H1 (cell line): ENCODE results near the gene ZFP91. TPM values are rescaled to one million over a fixed set of nuclear protein-coding genes. Genes with fewer than 3 reads are reported as not detected.
A peak's percentile ranks its signal among the peaks of the same experiment; 100 is the strongest.

Experiments
- ASH2L ChIP-seq: fragments of 200-600, 300-600 bp; sonication (generic); IDR thresholded peaks from one replicate; pipeline ENCODE4 v1.7.1; 2017; ENCODE audit warnings: low read length
- GABPA ChIP-seq: IDR thresholded peaks from 2 replicates; pipeline ENCODE4 v1.6.1; 2011; ENCODE audit warnings: mild to moderate bottlenecking, low read length, moderate library complexity, borderline replicate concordance; ENCODE audit not compliant: insufficient read depth
- TCF12 ChIP-seq: IDR thresholded peaks from 2 replicates; pipeline ENCODE4 v1.6.1; 2011; ENCODE audit warnings: low read depth, mild to moderate bottlenecking, low read length
- polyA plus RNA-seq, 7 experiments: library from polyadenylated mRNA; depleted of rRNA in 3 of 7; stranded (reverse) in 5 of 7; unstranded in 2 of 7; fragments of >200 nt in 5 of 7; fragments of 200-250 nt in 2 of 7; gene quantifications; 1 replicate in 5 of 7; 2 replicates in 1 of 7; 4 replicates in 1 of 7; pipeline versions ENCODE4 v1.2.1 to v1.2.3, GENCODE V29; 2011 to 2013; ENCODE audit warnings: missing spikeins in 2 of 7, mixed read lengths in 2 of 7
- total RNA-seq: library from RNA; stranded (reverse); fragmentation: NEBNext Ultra II Directional; extraction: Animal tissue kit (Norgen Biotek cat#: 25700); gene quantifications from 2 replicates; pipeline ENCODE4 v1.2.1, GENCODE V29; 2021
- TF ChIP-seq, protein P1 (sequence below): fragments of 300-600 bp; sonication (generic); IDR thresholded peaks from 2 replicates; pipeline ENCODE4 v1.7.1; 2012; ENCODE audit warnings: low read length, moderate library complexity, mild to moderate bottlenecking, inconsistent platforms; ENCODE audit not compliant: insufficient replicate concordance
- TF ChIP-seq, protein P2 (sequence below), 3 experiments: IDR thresholded peaks; 1 replicate in 2 of 3; 2 replicates in 1 of 3; pipeline versions ENCODE4 v1.5.1 to v1.6.1; 2011; ENCODE audit warnings: low read length in 3 of 3, mild to moderate bottlenecking in 3 of 3, inconsistent platforms in 2 of 3, low read depth in 1 of 3, moderate library complexity in 1 of 3; ENCODE audit not compliant: insufficient read depth in 1 of 3; ENCODE audit errors: control extremely low read depth in 1 of 3

Gene ZFP91
- total and polyA plus RNA-seq, 2 of the 8 experiments (the other 6 are each of a cell fraction or from before 2014, with no cell fraction given) = 10.7 to 29.0 TPM

DNA sequence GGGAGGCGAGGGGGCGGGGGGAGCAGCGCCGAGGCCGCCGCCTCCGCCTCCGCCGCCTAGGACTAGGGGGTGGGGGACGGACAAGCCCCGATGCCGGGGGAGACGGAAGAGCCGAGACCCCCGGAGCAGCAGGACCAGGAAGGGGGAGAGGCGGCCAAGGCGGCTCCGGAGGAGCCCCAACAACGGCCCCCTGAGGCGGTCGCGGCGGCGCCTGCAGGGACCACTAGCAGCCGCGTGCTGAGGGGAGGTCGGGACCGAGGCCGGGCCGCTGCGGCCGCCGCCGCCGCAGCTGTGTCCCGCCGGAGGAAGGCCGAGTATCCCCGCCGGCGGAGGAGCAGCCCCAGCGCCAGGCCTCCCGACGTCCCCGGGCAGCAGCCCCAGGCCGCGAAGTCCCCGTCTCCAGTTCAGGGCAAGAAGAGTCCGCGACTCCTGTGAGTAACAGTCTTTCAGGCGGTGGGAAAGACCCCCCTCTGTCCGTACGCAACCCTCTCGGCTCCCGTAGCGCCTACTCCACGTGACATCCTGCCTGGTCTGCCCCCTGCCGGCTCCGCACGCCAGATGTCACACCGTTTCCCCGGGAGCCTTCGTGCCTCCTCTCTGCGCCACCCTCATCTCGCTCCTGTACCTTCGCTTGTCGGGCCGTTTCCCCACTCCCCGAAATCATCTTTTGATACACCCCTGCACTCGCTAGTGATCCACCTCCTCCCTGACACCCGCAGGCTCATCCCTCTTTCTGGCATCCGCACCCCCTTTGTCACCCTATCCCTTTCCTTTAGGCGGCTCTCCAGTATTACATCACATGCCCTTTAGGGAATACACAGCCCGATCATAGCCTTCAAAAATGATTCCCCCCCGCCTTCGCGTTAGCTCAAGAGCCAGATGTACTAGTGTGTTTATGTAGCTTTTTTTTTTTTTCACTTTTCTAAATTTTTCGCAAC lies 598 bp downstream of the ZFP91 start (continued):
- TF ChIP-seq, protein P1, sequence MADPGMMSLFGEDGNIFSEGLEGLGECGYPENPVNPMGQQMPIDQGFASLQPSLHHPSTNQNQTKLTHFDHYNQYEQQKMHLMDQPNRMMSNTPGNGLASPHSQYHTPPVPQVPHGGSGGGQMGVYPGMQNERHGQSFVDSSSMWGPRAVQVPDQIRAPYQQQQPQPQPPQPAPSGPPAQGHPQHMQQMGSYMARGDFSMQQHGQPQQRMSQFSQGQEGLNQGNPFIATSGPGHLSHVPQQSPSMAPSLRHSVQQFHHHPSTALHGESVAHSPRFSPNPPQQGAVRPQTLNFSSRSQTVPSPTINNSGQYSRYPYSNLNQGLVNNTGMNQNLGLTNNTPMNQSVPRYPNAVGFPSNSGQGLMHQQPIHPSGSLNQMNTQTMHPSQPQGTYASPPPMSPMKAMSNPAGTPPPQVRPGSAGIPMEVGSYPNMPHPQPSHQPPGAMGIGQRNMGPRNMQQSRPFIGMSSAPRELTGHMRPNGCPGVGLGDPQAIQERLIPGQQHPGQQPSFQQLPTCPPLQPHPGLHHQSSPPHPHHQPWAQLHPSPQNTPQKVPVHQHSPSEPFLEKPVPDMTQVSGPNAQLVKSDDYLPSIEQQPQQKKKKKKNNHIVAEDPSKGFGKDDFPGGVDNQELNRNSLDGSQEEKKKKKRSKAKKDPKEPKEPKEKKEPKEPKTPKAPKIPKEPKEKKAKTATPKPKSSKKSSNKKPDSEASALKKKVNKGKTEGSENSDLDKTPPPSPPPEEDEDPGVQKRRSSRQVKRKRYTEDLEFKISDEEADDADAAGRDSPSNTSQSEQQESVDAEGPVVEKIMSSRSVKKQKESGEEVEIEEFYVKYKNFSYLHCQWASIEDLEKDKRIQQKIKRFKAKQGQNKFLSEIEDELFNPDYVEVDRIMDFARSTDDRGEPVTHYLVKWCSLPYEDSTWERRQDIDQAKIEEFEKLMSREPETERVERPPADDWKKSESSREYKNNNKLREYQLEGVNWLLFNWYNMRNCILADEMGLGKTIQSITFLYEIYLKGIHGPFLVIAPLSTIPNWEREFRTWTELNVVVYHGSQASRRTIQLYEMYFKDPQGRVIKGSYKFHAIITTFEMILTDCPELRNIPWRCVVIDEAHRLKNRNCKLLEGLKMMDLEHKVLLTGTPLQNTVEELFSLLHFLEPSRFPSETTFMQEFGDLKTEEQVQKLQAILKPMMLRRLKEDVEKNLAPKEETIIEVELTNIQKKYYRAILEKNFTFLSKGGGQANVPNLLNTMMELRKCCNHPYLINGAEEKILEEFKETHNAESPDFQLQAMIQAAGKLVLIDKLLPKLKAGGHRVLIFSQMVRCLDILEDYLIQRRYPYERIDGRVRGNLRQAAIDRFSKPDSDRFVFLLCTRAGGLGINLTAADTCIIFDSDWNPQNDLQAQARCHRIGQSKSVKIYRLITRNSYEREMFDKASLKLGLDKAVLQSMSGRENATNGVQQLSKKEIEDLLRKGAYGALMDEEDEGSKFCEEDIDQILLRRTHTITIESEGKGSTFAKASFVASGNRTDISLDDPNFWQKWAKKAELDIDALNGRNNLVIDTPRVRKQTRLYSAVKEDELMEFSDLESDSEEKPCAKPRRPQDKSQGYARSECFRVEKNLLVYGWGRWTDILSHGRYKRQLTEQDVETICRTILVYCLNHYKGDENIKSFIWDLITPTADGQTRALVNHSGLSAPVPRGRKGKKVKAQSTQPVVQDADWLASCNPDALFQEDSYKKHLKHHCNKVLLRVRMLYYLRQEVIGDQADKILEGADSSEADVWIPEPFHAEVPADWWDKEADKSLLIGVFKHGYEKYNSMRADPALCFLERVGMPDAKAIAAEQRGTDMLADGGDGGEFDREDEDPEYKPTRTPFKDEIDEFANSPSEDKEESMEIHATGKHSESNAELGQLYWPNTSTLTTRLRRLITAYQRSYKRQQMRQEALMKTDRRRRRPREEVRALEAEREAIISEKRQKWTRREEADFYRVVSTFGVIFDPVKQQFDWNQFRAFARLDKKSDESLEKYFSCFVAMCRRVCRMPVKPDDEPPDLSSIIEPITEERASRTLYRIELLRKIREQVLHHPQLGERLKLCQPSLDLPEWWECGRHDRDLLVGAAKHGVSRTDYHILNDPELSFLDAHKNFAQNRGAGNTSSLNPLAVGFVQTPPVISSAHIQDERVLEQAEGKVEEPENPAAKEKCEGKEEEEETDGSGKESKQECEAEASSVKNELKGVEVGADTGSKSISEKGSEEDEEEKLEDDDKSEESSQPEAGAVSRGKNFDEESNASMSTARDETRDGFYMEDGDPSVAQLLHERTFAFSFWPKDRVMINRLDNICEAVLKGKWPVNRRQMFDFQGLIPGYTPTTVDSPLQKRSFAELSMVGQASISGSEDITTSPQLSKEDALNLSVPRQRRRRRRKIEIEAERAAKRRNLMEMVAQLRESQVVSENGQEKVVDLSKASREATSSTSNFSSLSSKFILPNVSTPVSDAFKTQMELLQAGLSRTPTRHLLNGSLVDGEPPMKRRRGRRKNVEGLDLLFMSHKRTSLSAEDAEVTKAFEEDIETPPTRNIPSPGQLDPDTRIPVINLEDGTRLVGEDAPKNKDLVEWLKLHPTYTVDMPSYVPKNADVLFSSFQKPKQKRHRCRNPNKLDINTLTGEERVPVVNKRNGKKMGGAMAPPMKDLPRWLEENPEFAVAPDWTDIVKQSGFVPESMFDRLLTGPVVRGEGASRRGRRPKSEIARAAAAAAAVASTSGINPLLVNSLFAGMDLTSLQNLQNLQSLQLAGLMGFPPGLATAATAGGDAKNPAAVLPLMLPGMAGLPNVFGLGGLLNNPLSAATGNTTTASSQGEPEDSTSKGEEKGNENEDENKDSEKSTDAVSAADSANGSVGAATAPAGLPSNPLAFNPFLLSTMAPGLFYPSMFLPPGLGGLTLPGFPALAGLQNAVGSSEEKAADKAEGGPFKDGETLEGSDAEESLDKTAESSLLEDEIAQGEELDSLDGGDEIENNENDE = no peak
- TF ChIP-seq ASH2L = peak; percentile 94
- TF ChIP-seq, protein P2, sequence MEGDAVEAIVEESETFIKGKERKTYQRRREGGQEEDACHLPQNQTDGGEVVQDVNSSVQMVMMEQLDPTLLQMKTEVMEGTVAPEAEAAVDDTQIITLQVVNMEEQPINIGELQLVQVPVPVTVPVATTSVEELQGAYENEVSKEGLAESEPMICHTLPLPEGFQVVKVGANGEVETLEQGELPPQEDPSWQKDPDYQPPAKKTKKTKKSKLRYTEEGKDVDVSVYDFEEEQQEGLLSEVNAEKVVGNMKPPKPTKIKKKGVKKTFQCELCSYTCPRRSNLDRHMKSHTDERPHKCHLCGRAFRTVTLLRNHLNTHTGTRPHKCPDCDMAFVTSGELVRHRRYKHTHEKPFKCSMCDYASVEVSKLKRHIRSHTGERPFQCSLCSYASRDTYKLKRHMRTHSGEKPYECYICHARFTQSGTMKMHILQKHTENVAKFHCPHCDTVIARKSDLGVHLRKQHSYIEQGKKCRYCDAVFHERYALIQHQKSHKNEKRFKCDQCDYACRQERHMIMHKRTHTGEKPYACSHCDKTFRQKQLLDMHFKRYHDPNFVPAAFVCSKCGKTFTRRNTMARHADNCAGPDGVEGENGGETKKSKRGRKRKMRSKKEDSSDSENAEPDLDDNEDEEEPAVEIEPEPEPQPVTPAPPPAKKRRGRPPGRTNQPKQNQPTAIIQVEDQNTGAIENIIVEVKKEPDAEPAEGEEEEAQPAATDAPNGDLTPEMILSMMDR (IDR thresholded peaks at IDR 0.05; ENCODE audit: control extremely low read depth in 1 of 3, insufficient read depth in 1 of 3, low read depth in 1 of 3, low read length in 3 of 3) = peak; percentile 35 to 78 (median 66)
- 0 out of 2 replicates have a peak, but pooled peaks have one; percentile 62 for TF ChIP-seq TCF12
- no peak for TF ChIP-seq GABPA
